Loucy (cell line): Measurements from ENCODE around the gene KRTDAP.

Source experiments
- H2AFZ ChIP-seq: fragments of 200-600 bp; sonication (generic); 2 replicates; pipeline ENCODE4 v1.6.0; 2016; ENCODE audit warnings: antibody characterized with exemption, mild to moderate bottlenecking, low read length, moderate library complexity
- H3F3A ChIP-seq: fragments of 200-600 bp; 2 replicates; pipeline ENCODE4 v1.6.0; 2016; ENCODE audit warnings: antibody characterized with exemption, low read depth, mild to moderate bottlenecking
- H3K27me3 ChIP-seq: fragments of 200-600 bp; sonication (generic); 2 replicates; pipeline ENCODE4 v1.6.1; 2014; ENCODE audit warnings: low read length, mild to moderate bottlenecking; ENCODE audit not compliant: insufficient read depth, poor library complexity, severe bottlenecking
- H3K36me3 ChIP-seq: fragments of 200-600 bp; sonication (generic); 2 replicates; pipeline ENCODE4 v1.6.1; 2016; ENCODE audit warnings: low read length; ENCODE audit not compliant: insufficient read depth
- H3K4me1 ChIP-seq: fragments of 200-600 bp; sonication (generic); 2 replicates; pipeline ENCODE4 v1.5.1; 2014; ENCODE audit warnings: low read length, mild to moderate bottlenecking; ENCODE audit not compliant: insufficient read depth, poor library complexity, severe bottlenecking
- H3K4me2 ChIP-seq: fragments of 200-600 bp; sonication (generic); 2 replicates; pipeline ENCODE4 v1.6.0; 2014; ENCODE audit warnings: antibody characterized with exemption, low read length, low read depth, mild to moderate bottlenecking; ENCODE audit not compliant: poor library complexity, severe bottlenecking
- H3K4me3 ChIP-seq: fragments of 200-600 bp; sonication (generic); 2 replicates; pipeline ENCODE4 v1.5.1; 2014; ENCODE audit warnings: low read length, mild to moderate bottlenecking, mixed read lengths; ENCODE audit not compliant: poor library complexity, severe bottlenecking
- H3K79me2 ChIP-seq: fragments of 200-600 bp; sonication (generic); 2 replicates; pipeline ENCODE4 v1.6.1; 2014; ENCODE audit warnings: low read length; ENCODE audit not compliant: insufficient read depth
- H3K9ac ChIP-seq: fragments of 200-600 bp; sonication (generic); 2 replicates; pipeline ENCODE4 v1.6.0; 2014; ENCODE audit warnings: mild to moderate bottlenecking, low read depth, low read length, moderate library complexity; ENCODE audit not compliant: poor library complexity, severe bottlenecking
- H3K9me2 ChIP-seq: fragments of 200-600 bp; sonication (generic); replicated peaks from 2 replicates; pipeline ENCODE4 v1.6.1; 2016; ENCODE audit warnings: low read depth, low read length, mixed read lengths
- H3K9me3 ChIP-seq: fragments of 200-600 bp; sonication (generic); 2 replicates; pipeline ENCODE4 v1.6.1; 2014; ENCODE audit warnings: mild to moderate bottlenecking, antibody characterized with exemption, low read length, low read depth; ENCODE audit not compliant: insufficient read depth
- H4K20me1 ChIP-seq: fragments of 200-600 bp; sonication (generic); 2 replicates; pipeline ENCODE4 v1.6.0; 2014; ENCODE audit warnings: antibody characterized with exemption, low read length, mild to moderate bottlenecking; ENCODE audit not compliant: insufficient read depth, poor library complexity, severe bottlenecking
- EZH2phosphoT487 ChIP-seq: fragments of 200-600 bp; IDR thresholded peaks from 2 replicates; pipeline ENCODE4 v1.6.1; 2018; ENCODE audit warnings: antibody characterized with exemption, mild to moderate bottlenecking, moderate library complexity, borderline replicate concordance
- TF ChIP-seq, protein P1 (sequence below): fragments of 200-600 bp; sonication (generic); conservative IDR thresholded peaks from 2 replicates; pipeline ENCODE4 v1.5.1; 2014; ENCODE audit warnings: mild to moderate bottlenecking, antibody characterized with exemption, low read length

KRTDAP gene

GRCh38 chr19:35502751-35503150 lies 12.5 kb upstream of the KRTDAP start:
- no peaks in the 10 kb centered on the region for H3K27me3 ChIP-seq
- no peak for TF ChIP-seq EZH2phosphoT487
- TF ChIP-seq, protein P1, sequence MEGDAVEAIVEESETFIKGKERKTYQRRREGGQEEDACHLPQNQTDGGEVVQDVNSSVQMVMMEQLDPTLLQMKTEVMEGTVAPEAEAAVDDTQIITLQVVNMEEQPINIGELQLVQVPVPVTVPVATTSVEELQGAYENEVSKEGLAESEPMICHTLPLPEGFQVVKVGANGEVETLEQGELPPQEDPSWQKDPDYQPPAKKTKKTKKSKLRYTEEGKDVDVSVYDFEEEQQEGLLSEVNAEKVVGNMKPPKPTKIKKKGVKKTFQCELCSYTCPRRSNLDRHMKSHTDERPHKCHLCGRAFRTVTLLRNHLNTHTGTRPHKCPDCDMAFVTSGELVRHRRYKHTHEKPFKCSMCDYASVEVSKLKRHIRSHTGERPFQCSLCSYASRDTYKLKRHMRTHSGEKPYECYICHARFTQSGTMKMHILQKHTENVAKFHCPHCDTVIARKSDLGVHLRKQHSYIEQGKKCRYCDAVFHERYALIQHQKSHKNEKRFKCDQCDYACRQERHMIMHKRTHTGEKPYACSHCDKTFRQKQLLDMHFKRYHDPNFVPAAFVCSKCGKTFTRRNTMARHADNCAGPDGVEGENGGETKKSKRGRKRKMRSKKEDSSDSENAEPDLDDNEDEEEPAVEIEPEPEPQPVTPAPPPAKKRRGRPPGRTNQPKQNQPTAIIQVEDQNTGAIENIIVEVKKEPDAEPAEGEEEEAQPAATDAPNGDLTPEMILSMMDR = no peak

GRCh38 chr19:35501684-35502083 lies 11.4 kb upstream of the KRTDAP start:
- Histone ChIP-seq H3K36me3 (no peaks in the 10 kb centered on the region), H3K27me3 (no peaks in the 10 kb centered on the region), H3K9me2 (no peaks in the 10 kb centered on the region), H4K20me1 (no peaks in the 10 kb centered on the region), H3F3A (no peaks in the 10 kb centered on the region), H3K9ac (no peak overlapping the region), H3K79me2 (no peaks in the 10 kb centered on the region), H3K4me3 (no peak overlapping the region), H3K9me3 (no peaks in the 10 kb centered on the region), H3K4me1 (no peaks in the 10 kb centered on the region), H2AFZ (no peak overlapping the region), H3K4me2 (no peak overlapping the region)
- no peak for TF ChIP-seq EZH2phosphoT487
- TF ChIP-seq, protein P1 = no peak

More at GRCh38 chr19:35502751-35503150, 12.5 kb upstream of the KRTDAP start:
- no peaks in the 10 kb centered on the region for H3K79me2 ChIP-seq
- H3K4me1 ChIP-seq = no peaks in the 10 kb centered on the region
- H3F3A ChIP-seq = no peaks in the 10 kb centered on the region
- H3K9ac ChIP-seq = no peak overlapping the region
- no peak overlapping the region for H3K4me3 ChIP-seq
- no peaks in the 10 kb centered on the region for H3K36me3 ChIP-seq
- no peaks in the 10 kb centered on the region for H3K9me2 ChIP-seq
- no peaks in the 10 kb centered on the region for H3K9me3 ChIP-seq
- H3K4me2 ChIP-seq = no peak overlapping the region
- no peaks in the 10 kb centered on the region for H4K20me1 ChIP-seq
- H2AFZ ChIP-seq = no peak overlapping the region

GRCh38 chr19:35500611-35501010 lies 10.3 kb upstream of the KRTDAP start:
- H3K79me2 ChIP-seq = no peaks in the 10 kb centered on the region
- no peaks in the 10 kb centered on the region for H3F3A ChIP-seq
- H3K9me2 ChIP-seq = no peaks in the 10 kb centered on the region
- H3K4me3 ChIP-seq = no peak overlapping the region
- no peak overlapping the region for H2AFZ ChIP-seq
- no peaks in the 10 kb centered on the region for H3K36me3 ChIP-seq
- TF ChIP-seq, protein P1 = no peak
- TF ChIP-seq EZH2phosphoT487 = no peak
- H3K4me1 ChIP-seq = no peaks in the 10 kb centered on the region
- no peak overlapping the region for H3K9ac ChIP-seq
- no peak overlapping the region for H3K4me2 ChIP-seq
- H3K27me3 ChIP-seq = no peaks in the 10 kb centered on the region
- no peaks in the 10 kb centered on the region for H4K20me1 ChIP-seq
- no peaks in the 10 kb centered on the region for H3K9me3 ChIP-seq
